GM10248 (cell line): Measurements from ENCODE around the gene IFI44.

Experiments
- CTCF ChIA-PET: fragments of 300-600 bp; sonication (Branson Sonifier 250); formaldehyde crosslinking; extraction: SDS; loops from one replicate; lab custom pipeline; 2021; ENCODE audit warnings: antibody characterized with exemption; lab: Yijun Ruan, JAX
- POLR2A ChIA-PET: fragments of 350-650 bp; sonication (Branson Sonifier 250); formaldehyde crosslinking; extraction: SDS; loops from one replicate; lab custom pipeline; 2020; ENCODE audit warnings: antibody characterized with exemption; lab: Yijun Ruan, JAX
- DNase-seq: peaks from one replicate; pipeline ENCODE4 v3.0.0; 2012; ENCODE audit errors: extremely low spot score
- TF ChIP-seq, protein P1 (sequence below): IDR thresholded peaks from 2 replicates; pipeline ENCODE4 v1.5.1; 2012; ENCODE audit warnings: mild to moderate bottlenecking, low read depth; ENCODE audit errors: extremely low read depth, missing control alignments, control extremely low read depth

IFI44 gene, protein sequence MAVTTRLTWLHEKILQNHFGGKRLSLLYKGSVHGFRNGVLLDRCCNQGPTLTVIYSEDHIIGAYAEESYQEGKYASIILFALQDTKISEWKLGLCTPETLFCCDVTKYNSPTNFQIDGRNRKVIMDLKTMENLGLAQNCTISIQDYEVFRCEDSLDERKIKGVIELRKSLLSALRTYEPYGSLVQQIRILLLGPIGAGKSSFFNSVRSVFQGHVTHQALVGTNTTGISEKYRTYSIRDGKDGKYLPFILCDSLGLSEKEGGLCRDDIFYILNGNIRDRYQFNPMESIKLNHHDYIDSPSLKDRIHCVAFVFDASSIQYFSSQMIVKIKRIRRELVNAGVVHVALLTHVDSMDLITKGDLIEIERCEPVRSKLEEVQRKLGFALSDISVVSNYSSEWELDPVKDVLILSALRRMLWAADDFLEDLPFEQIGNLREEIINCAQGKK

GRCh38 chr1:78649628-78650027 lies at the start of gene IFI44:
Gene IFI44, plus strand, starts transcription at chr1:78649831. Its CDS starts 365 bp downstream, at chr1:78650196.
- POLR2A ChIA-PET = no interaction called here
- CTCF ChIA-PET = interaction anchor here (1.0 kb wide), 1 partner anchor 29 kb away, joined by 3 read pairs; the partner anchor contains the start of gene IFI44L
- TF ChIP-seq, protein P1, sequence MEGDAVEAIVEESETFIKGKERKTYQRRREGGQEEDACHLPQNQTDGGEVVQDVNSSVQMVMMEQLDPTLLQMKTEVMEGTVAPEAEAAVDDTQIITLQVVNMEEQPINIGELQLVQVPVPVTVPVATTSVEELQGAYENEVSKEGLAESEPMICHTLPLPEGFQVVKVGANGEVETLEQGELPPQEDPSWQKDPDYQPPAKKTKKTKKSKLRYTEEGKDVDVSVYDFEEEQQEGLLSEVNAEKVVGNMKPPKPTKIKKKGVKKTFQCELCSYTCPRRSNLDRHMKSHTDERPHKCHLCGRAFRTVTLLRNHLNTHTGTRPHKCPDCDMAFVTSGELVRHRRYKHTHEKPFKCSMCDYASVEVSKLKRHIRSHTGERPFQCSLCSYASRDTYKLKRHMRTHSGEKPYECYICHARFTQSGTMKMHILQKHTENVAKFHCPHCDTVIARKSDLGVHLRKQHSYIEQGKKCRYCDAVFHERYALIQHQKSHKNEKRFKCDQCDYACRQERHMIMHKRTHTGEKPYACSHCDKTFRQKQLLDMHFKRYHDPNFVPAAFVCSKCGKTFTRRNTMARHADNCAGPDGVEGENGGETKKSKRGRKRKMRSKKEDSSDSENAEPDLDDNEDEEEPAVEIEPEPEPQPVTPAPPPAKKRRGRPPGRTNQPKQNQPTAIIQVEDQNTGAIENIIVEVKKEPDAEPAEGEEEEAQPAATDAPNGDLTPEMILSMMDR = no peak
- DNase-seq = peak; percentile 28

DNA sequence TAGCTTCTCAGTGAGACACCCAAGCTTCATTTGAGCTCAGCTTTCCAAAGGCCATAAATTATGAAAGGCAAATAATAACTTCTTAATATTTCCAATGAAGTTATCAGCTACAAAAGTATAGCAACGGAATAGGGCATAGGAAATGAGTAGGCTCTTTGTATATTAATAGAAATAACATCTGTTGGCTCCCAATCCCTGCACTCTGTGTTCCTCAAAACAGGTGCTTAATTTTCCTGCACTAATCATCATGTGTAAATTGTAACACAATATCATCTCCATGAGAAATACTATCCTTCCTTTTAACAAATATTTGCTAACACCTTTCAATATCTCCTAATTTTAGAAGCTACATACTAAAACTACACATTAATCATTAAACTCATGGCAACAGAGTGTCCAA lies 48.6 kb upstream of the IFI44 start:
- TF ChIP-seq, protein P1 = no peak
- CTCF ChIA-PET = interaction anchor here (1.0 to 2.3 kb wide), 4 partner anchors 9 to 470 kb away, joined by 3 to 8 read pairs (median 4); no protein-coding TSS in a partner anchor
- POLR2A ChIA-PET = no interaction called here
- no peak for DNase-seq

GRCh38 chr1:78603206-78603605 lies 46.4 kb upstream of the IFI44 start:
- TF ChIP-seq, protein P1 = no peak
- DNase-seq = no peak
- ChIA-PET POLR2A (no interaction called here), CTCF (interaction anchor here (1.1 kb wide), 1 partner anchor 10 kb away, joined by 3 read pairs; no protein-coding TSS in a partner anchor)

DNA sequence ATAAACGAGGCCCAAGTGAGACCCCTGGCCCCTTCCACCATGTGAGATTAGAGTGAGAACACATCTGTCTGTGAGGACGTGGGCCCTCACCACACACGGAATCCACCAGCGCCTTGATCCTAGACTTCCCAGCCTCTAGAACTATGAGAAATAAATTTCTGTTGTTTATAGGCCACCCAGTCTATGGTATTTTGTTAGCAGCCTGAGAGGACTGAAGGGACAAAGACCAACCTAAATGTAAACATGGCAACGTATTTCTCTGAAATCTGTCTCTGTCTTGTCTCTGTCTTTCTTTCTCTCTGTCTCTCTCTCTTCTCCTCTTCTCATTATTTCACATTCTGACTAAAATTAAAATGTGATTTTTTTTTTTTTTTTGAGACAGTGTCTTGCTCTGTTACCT lies 45.0 kb upstream of the IFI44 start:
- CTCF ChIA-PET = interaction anchor here (1.2 to 5.2 kb wide), 4 partner anchors 8 to 474 kb away, joined by 3 to 39 read pairs (median 4); no protein-coding TSS in a partner anchor
- POLR2A ChIA-PET = no interaction called here

GRCh38 chr1:78606274-78606673 lies 43.4 kb upstream of the IFI44 start:
- no peak for DNase-seq
- ChIA-PET CTCF (interaction anchor here (1.1 to 5.2 kb wide), 9 partner anchors 8 to 475 kb away, joined by 3 to 39 read pairs (median 6); no protein-coding TSS in a partner anchor), POLR2A (no interaction called here)
- TF ChIP-seq, protein P1 = no peak

More for the DNA sequence above, 45.0 kb upstream of the IFI44 start:
- TF ChIP-seq, protein P1 = no peak
- DNase-seq = no peak

DNA sequence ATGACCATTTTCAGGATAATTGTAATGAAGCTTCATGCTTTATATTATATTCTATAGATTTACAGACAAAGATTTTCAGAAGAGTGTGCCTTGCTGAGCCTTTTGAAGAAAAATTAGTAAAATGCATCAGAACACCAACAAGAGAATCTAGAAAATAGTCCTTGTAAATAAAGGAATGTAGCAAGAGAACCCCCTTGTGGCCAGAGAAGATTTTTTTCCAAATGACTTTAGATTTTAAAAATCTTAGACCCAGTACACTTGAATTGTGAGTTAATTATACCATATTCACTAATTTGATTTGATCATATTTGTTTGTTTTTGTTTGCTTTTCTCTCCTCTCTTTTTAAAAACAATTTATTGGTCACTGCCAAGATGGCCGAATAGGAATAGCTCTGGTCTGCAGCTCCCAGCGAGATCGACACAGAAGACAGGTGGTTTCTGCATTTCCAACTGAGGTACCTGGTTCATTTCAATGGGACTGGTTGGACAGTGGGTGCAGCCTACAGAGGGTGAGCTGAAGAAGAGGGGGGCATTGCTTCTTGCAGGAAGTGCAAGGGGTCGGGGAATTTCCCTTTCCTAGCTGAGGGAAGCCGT lies 42.2 kb upstream of the IFI44 start:
- DNase-seq = peak; percentile 13
- CTCF ChIA-PET = interaction anchor here (1.0 to 5.2 kb wide), 9 partner anchors 9 to 477 kb away, joined by 3 to 39 read pairs (median 6); no protein-coding TSS in a partner anchor
- TF ChIP-seq, protein P1 = peak; percentile 42
- POLR2A ChIA-PET = no interaction called here
